B cell (primary cell): ENCODE data around the gene EIF2D. TPM values are rescaled to one million over a fixed set of nuclear protein-coding genes. Genes with fewer than 3 reads are reported as not detected.
A peak's percentile ranks its signal among the peaks of the same experiment; 100 is the strongest.

ENCODE experiments used
- ATAC-seq: fragments of 200-7000 bp; cut with Tn5 transposase; one replicate; pipeline ENCODE4 v1.10.0; 2021; ENCODE audit warnings: low read depth, mild to moderate bottlenecking, moderate number of reproducible peaks, moderate library complexity
- CTCF ChIA-PET: fragments of 350-600 bp; sonication (Branson Sonifier 250); formaldehyde crosslinking; loops from one replicate; lab custom pipeline; 2021; ENCODE audit warnings: antibody characterized with exemption, inconsistent platforms; lab: Charles Lee
- POLR2A ChIA-PET: fragments of 350-600 bp; sonication (Branson Sonifier 250); formaldehyde crosslinking; loops from one replicate; lab custom pipeline; 2021; ENCODE audit warnings: antibody characterized with exemption; lab: Charles Lee
- DNase-seq: peaks from one replicate; pipeline ENCODE4 v3.0.0; 2013
- H2AFZ ChIP-seq: 2 replicates; pipeline ENCODE4 v1.6.1; 2012; ENCODE audit warnings: mild to moderate bottlenecking, low read depth, low read length; ENCODE audit not compliant: insufficient read depth, poor library complexity, severe bottlenecking
- H3K27ac ChIP-seq, 2 donors: 1 replicate in 1 of 2; 2 replicates in 1 of 2; pipeline ENCODE4 v1.5.1; 2012 to 2013; ENCODE audit warnings: low read length in 2 of 2, mild to moderate bottlenecking in 2 of 2, moderate library complexity in 1 of 2
- H3K27me3 ChIP-seq, 4 experiments: fragments of 200-600 bp in 1 of 4; sonication (generic) in 1 of 4; replicated peaks in 1 of 4; 1 replicate in 2 of 4; 2 replicates in 2 of 4; pipeline versions ENCODE4 v1.6.1 to v1.7.0; 2013 to 2016; ENCODE audit warnings: low read length in 3 of 4, mild to moderate bottlenecking in 2 of 4, mixed read lengths in 1 of 4, moderate library complexity in 1 of 4; ENCODE audit not compliant: insufficient read depth in 4 of 4, control insufficient read depth in 3 of 4; ENCODE audit errors: control extremely low read depth in 1 of 4
- H3K36me3 ChIP-seq, 2 experiments: replicated peaks in 1 of 2; 1 replicate in 1 of 2; 2 replicates in 1 of 2; pipeline versions ENCODE4 v1.6.1 to v1.7.1; 2013; ENCODE audit warnings: low read length in 1 of 2; ENCODE audit not compliant: insufficient read depth in 2 of 2, control insufficient read depth in 1 of 2; ENCODE audit errors: control extremely low read depth in 1 of 2, extremely low read depth in 1 of 2
- H3K4me1 ChIP-seq, 2 donors: fragments of 200-600 bp in 1 of 2; sonication (generic) in 1 of 2; 1 replicate in 1 of 2; 2 replicates in 1 of 2; pipeline versions ENCODE4 v1.5.1 to v1.6.1; 2013 to 2017; ENCODE audit warnings: low read length in 2 of 2; ENCODE audit not compliant: control insufficient read depth in 2 of 2, insufficient read depth in 2 of 2
- H3K4me2 ChIP-seq: replicated peaks from 2 replicates; pipeline ENCODE3; 2012; ENCODE audit warnings: mild to moderate bottlenecking, low read depth, low read length; ENCODE audit not compliant: poor library complexity, severe bottlenecking
- H3K4me3 ChIP-seq, 5 experiments: fragments of 200-600 bp in 1 of 5; sonication (generic) in 1 of 5; 1 replicate in 3 of 5; 2 replicates in 2 of 5; pipeline versions ENCODE4 v1.5.1 to v1.7.0; 2011 to 2016; ENCODE audit warnings: low read length in 4 of 5, mild to moderate bottlenecking in 4 of 5, low read depth in 2 of 5, control low read depth in 1 of 5, moderate library complexity in 1 of 5; ENCODE audit not compliant: insufficient read depth in 1 of 5; ENCODE audit errors: control extremely low read depth in 1 of 5, extremely low read depth in 1 of 5
- H3K79me2 ChIP-seq: fragments of 200-600 bp; sonication (generic); one replicate; pipeline ENCODE4 v1.6.0; 2016; ENCODE audit warnings: low read length; ENCODE audit not compliant: control insufficient read depth, insufficient read depth
- H3K9ac ChIP-seq: fragments of 200-600 bp; sonication (generic); 2 replicates; pipeline ENCODE4 v1.6.1; 2017; ENCODE audit warnings: mild to moderate bottlenecking, low read length, moderate library complexity
- H3K9me3 ChIP-seq, 3 donors: one replicate each; pipeline versions ENCODE4 v1.6.1 to v1.7.1; 2013; ENCODE audit warnings: low read length in 2 of 3; ENCODE audit not compliant: control insufficient read depth in 2 of 3, insufficient read depth in 1 of 3; ENCODE audit errors: control extremely low read depth in 1 of 3
- H4K20me1 ChIP-seq: 2 replicates; pipeline ENCODE4 v1.6.0; 2012; ENCODE audit warnings: mild to moderate bottlenecking, low read length; ENCODE audit not compliant: insufficient read depth, control insufficient read depth, poor library complexity, severe bottlenecking
- H3K27ac Mint-ChIP-seq: one replicate; pipeline ENCODE4 v1.8.0; 2021; ENCODE audit warnings: mixed read lengths
- H3K27me3 Mint-ChIP-seq: one replicate; pipeline ENCODE4 v1.8.0; 2021; ENCODE audit warnings: mixed read lengths
- H3K4me1 Mint-ChIP-seq: one replicate; pipeline ENCODE4 v1.8.0; 2021; ENCODE audit warnings: mixed read lengths
- H3K4me3 Mint-ChIP-seq: one replicate; pipeline ENCODE4 v1.8.0; 2021; ENCODE audit warnings: mixed read lengths
- H3K9me3 Mint-ChIP-seq: one replicate; pipeline ENCODE4 v1.8.0; 2022; ENCODE audit warnings: mixed read lengths; ENCODE audit not compliant: insufficient read depth
- CTCF ChIP-seq: fragments of 200-600 bp; IDR thresholded peaks from one replicate; pipeline ENCODE4 v1.8.0; 2022; ENCODE audit warnings: antibody characterized with exemption, mild to moderate bottlenecking
- EZH2 ChIP-seq: IDR thresholded peaks from 2 replicates; pipeline ENCODE4 v1.6.1; 2012; ENCODE audit warnings: borderline replicate concordance, low read depth, mild to moderate bottlenecking, moderate library complexity, low read length; ENCODE audit not compliant: insufficient read depth, poor library complexity, severe bottlenecking
- WGBS: methylation state at CpG from one replicate; pipeline ENCODE4 v1.1.5; 2013; ENCODE audit warnings: missing lambda C conversion rate; ENCODE audit not compliant: insufficient coverage; 5-methylcytosine and 5-hydroxymethylcytosine counted together
- intact Hi-C: fragments of 100-400 bp; cut with micrococcal nuclease; formaldehyde crosslinking; loops from one replicate; pipeline ENCODE4 v1.10.0; 2022
- polyA plus RNA-seq: library from polyadenylated mRNA; depleted of rRNA; stranded (reverse); fragments of >200 nt; gene quantifications from 2 replicates; pipeline ENCODE4 v1.2.3, GENCODE V29; 2012
- total RNA-seq, 2 donors: library from RNA; stranded (reverse); fragments of 120-200 nt in 1 of 2; gene quantifications; 1 replicate in 1 of 2; 2 replicates in 1 of 2; pipeline versions ENCODE4 v1.2.3 to v1.2.4, GENCODE V29; 2013 to 2022

The EIF2D gene
- total and polyA plus RNA-seq, 2 donors (not counting 1 experiment from before 2014, with no cell fraction given) = 62.2 to 64.9 TPM

- H4K20me1 ChIP-seq = no peaks in the 10 kb centered on the region
- peak overlapping the region; percentile 95 for H3K4me2 ChIP-seq
- Mint-ChIP-seq H3K4me3 (peak overlapping the region; percentile 92), H3K27me3 (peaks cover 4% of the 10 kb centered on the region), H3K4me1 (peaks cover 29% of the 10 kb centered on the region), H3K27ac (peak overlapping the region; percentile 74), H3K9me3 (no peaks in the 10 kb centered on the region)
- peak overlapping the region; percentile 74 for H2AFZ ChIP-seq
- H3K9ac ChIP-seq = peak overlapping the region; percentile 63
- POLR2A ChIA-PET = interaction anchor here (1.0 to 1.5 kb wide), 2 partner anchors 22 to 348 kb away, joined by 3 to 5 read pairs; partner anchors contain the start of gene EIF2D
- no peak for ATAC-seq
- peak overlapping the region; percentile 54 to 77 (median 67) for H3K4me3 ChIP-seq
- no peaks in the 10 kb centered on the region for H3K36me3 ChIP-seq
- DNase-seq = peak; percentile 81
- no peaks in the 10 kb centered on the region for H3K9me3 ChIP-seq
- H3K4me1 ChIP-seq = peaks cover 17 to 22% of the 10 kb centered on the region in 2 donors
- H3K79me2 ChIP-seq = no peaks in the 10 kb centered on the region
- WGBS = 1% methylated on average over 14 of the region's 26 CpGs
- peaks cover 0 to 11% (median 7%) of the 10 kb centered on the region in 4 experiments for H3K27me3 ChIP-seq
- intact Hi-C loops = loop anchor here (1.0 to 10.0 kb wide), 9 partner anchors 22 to 420 kb away; partner anchors contain the start of genes EIF2D, PFKFB2 and YOD1
- CTCF ChIA-PET = interaction anchor here (0.6 to 13.1 kb wide), 31 partner anchors 11 to 414 kb away, joined by 3 to 217 read pairs (median 4); partner anchors contain the start of genes EIF2D and IKBKE
- H3K27ac ChIP-seq = no peak overlapping the region
- TF ChIP-seq EZH2 = no peak
- TF ChIP-seq CTCF = peak; percentile 94
Measured at GRCh38 chr1:206634365-206635079, 22.3 kb upstream of the EIF2D start.

- H3K79me2 ChIP-seq = no peaks in the 10 kb centered on the region
- no peak overlapping the region for H2AFZ ChIP-seq
- ChIA-PET POLR2A (no interaction called here), CTCF (interaction anchor here (1.0 to 13.1 kb wide), 21 partner anchors 10 to 372 kb away, joined by 3 to 217 read pairs (median 6); partner anchors contain the start of gene EIF2D)
- H3K27ac ChIP-seq = no peak overlapping the region
- H4K20me1 ChIP-seq = no peaks in the 10 kb centered on the region
- peaks cover 0 to 11% (median 7%) of the 10 kb centered on the region in 4 experiments for H3K27me3 ChIP-seq
- H3K36me3 ChIP-seq = no peaks in the 10 kb centered on the region
- Mint-ChIP-seq H3K27ac (no peak overlapping the region), H3K4me1 (peaks cover 29% of the 10 kb centered on the region), H3K27me3 (peaks cover 4% of the 10 kb centered on the region), H3K9me3 (no peaks in the 10 kb centered on the region), H3K4me3 (no peak overlapping the region)
- no peaks in the 10 kb centered on the region for H3K9me3 ChIP-seq
- H3K9ac ChIP-seq = no peak overlapping the region
- 100% methylated on average over 3 of the region's 9 CpGs for WGBS
- peaks cover 17 to 22% of the 10 kb centered on the region in 2 donors for H3K4me1 ChIP-seq
- ATAC-seq = no peak
- intact Hi-C loops = loop anchor here (1.0 to 10.0 kb wide), 5 partner anchors 31 to 421 kb away; partner anchors contain the start of genes PFKFB2 and YOD1
- TF ChIP-seq EZH2 (no peak), CTCF (no peak)
- H3K4me3 ChIP-seq = no peak overlapping the region
- H3K4me2 ChIP-seq = no peak overlapping the region
- DNase-seq = no peak
Measured at GRCh38 chr1:206633708-206634121, 21.4 kb upstream of the EIF2D start.
